HG03342 (cell line): Measurements from ENCODE around the gene FOXO3.
"Not testable (repeated sequence)": the region's sequence is repeated elsewhere in the genome, so short reads cannot be mapped to it uniquely, and the experiment has no call there.

Source experiments
- ATAC-seq: cut with Tn5 transposase; IDR thresholded peaks from one replicate; pipeline ENCODE4 v1.9.1; 2021; ENCODE audit warnings: mild to moderate bottlenecking, moderate library complexity; ENCODE audit not compliant: unreplicated experiment

Gene FOXO3

GRCh38 chr6:108681721-108682120, 121.0 kb downstream of the FOXO3 start:
- not testable (repeated sequence) for ATAC-seq

- ATAC-seq: not testable (repeated sequence)
Observed at GRCh38 chr6:108682383-108683119, 121.8 kb downstream of the FOXO3 start.

GRCh38 chr6:108683976-108684375, 123.3 kb downstream of the FOXO3 start:
- not testable (repeated sequence) for ATAC-seq

- ATAC-seq: no peak
Observed at GRCh38 chr6:108684771-108685329, 124.1 kb downstream of the FOXO3 start.

GRCh38 chr6:108685970-108686369, 125.3 kb downstream of the FOXO3 start:
- no peak for ATAC-seq

- no peak for ATAC-seq
Observed at GRCh38 chr6:108686896-108687295, 126.2 kb downstream of the FOXO3 start.

DNA sequence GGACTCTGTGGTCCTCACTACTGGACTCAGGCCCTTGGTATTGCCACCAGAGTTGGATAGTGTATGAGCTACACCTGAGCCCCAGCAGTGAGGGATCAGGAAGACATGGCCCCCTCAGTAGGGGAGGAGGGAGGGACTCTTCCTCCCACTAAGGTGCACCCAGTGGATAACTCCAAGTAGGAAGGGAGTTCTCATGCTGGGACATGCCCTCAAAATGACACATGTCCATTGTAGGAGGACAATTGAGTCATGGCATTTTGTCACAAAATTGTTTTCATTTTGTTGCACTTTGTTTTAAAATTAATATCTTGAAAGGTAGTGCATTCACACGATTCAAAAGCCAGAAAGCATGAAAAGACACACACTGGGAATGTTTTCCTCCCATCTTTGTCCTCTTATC, 127.2 kb downstream of the FOXO3 start:
- ATAC-seq: no peak

DNA sequence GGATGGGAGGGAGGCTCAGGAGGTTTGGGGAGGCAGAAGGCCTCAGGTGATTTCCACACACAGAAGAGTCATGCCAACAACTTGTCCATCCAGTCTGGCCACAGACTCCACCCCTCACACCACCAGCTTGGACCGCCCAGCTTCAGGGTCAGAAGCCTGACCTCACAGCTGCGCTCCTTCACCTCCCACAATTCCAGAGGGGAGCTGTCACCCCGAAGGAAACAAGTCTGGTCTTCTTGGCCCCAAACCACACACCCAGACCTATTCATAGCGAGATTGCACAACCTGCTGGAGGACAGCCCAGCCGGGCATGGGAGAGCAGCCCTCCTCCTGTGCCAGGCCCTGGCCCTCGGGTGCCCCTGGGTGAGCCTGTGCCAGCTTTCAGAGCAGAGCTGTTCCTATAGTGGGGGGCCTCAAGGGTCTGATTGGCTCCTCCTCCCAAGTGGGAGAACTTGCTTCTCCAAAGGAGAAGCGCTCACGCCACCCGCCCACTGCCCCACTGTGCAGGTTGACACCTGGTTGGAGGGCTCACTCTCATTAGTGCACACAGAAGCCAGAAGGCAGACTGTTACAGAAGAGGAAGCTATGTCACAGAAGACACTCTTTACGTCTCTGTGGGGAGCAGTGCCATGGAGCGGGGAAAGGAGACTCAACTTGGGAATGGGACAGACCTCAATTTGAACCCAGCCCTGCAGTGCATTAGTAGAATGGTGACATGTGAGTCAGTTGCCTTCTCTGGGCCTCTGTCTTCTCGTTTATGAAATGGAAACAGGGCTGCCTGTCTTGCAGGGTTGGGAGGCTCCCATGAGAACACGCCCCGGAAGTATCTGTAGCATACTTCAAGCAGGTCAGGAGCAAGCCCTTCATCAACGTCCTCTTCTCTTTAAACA, 128.8 kb downstream of the FOXO3 start:
- no peak for ATAC-seq

GRCh38 chr6:108690326-108691049, 129.8 kb downstream of the FOXO3 start:
- no peak for ATAC-seq

DNA sequence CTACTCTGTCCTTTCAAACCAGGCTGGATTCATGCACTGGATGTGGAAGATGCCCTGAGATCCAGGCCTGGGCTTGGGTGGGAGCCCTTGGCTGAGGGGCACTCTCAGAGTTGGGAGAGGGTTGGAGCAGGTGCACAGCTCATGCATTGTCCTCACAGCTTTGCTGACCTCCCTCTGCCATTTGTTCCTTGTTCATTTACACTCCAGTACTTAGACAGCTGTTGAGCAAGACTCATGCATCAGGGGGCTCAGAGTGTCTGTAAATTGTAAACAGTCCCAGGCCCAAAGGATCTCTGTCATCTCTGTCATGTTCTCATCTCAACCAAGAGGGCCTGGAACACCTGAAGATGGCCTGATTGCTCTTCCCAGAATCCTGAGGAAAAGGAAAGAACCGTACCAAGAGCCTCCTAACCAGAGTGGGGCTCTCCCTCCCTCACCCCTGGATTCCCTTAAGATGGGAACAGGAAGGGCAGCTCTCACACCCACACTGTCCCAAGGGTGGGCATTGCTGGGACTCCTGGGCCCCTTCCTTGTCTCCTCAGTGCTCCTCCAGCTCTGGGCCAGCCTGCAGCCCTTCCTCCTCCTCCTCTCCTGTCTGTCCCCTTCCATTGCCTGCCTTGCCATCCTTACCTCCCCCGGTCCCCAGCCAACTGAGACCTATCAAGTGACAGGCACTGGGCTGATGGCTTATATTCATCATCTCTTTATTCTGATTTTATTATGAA, 132.9 kb downstream of the FOXO3 start:
- ATAC-seq: no peak

GRCh38 chr6:108694816-108695215, 134.1 kb downstream of the FOXO3 start:
- ATAC-seq: no peak

GRCh38 chr6:108697561-108698161, 136.9 kb downstream of the FOXO3 start:
- ATAC-seq: no peak

- no peak for ATAC-seq
Observed at GRCh38 chr6:108698593-108699289, 138.0 kb downstream of the FOXO3 start.

- no peak for ATAC-seq
Observed at GRCh38 chr6:108699290-108700041, 138.7 kb downstream of the FOXO3 start.

DNA sequence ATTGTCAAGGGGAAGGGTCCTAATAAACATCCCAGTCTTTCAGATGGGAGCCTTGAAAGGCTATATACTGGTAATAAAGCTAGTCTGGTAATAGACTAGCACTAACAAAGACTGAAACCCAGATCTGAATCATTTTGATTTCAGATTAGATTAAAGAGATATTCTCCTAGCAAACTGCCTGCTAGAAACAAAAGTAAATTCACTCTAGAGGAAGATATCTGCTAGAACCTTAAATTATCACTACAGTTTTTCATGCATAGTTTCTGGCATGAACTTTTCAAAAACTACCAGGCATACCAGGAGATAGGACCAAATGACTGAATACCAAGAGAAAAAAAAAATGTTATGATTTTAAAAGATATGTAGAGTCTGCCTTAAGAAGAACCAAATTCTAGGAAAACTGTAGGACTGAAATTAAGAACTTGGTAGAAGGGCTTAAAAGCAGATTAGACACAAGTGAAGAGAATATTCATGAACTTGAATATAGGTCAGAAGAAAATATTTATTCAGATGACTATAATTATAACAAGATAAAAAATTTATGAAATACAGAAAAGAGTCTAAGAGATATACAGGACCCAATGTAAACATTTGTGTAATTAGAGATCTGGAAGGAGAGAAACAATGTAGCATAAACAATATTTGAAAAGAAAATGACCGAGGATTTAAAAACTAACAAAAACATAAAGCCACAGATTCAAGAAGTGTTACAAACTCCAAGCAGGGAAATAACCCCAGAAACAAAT, 141.6 kb downstream of the FOXO3 start:
- no peak for ATAC-seq

- ATAC-seq: no peak
Observed at GRCh38 chr6:108706649-108707048, 145.9 kb downstream of the FOXO3 start.

DNA sequence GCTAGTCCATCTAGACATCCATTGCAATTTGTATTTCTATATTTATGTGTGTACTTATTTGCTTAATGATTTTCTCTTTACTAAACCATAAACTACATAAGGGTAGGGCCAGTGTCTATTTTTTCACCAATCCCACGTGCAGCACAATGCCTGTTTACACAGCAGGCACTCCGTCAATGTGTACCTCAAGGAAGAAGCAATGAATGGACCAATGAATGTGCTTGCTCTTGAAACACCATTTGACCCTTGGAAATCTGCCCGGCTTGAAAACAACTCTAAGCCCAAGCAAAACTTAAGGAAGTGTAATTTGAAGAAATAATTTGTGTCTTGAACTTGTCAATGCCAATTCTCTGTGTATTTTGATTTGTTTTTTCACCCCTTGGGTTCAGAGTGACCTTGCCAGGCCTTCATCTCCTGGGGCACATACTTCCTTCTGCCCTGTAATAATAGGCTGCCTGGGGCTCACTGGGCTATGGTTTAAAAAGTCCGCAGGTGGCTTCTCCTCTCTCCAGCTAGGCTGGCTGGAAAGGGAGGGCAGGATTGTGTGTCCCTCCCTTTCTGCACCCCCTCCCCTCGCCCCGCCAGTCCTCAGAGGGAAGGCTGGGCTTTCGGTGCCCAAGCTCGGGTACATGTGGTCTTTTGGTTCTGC, 146.7 kb downstream of the FOXO3 start:
- ATAC-seq: no peak
